HK-2 (cell line): ENCODE data around the gene KRTAP4-6.
A peak's percentile ranks its signal among the peaks of the same experiment; 100 is the strongest.
"Not testable (repeated sequence)": the region's sequence is repeated elsewhere in the genome, so short reads cannot be mapped to it uniquely, and the experiment has no call there.

Experiments used
- DNase-seq: peaks from one replicate; pipeline ENCODE4 v3.0.0-alpha.2; 2018; ENCODE audit not compliant: unreplicated experiment

Gene KRTAP4-6

GRCh38 chr17:41140360-41141131 lies at the start of gene KRTAP4-6:
KRTAP4-6 (minus strand) TSS chr17:41140544; CDS start chr17:41140487, 57 bp downstream.
- DNase-seq, result peak; percentile 30

GRCh38 chr17:41189837-41190318 lies 49.5 kb upstream of the KRTAP4-6 start, which contains the start of gene KRTAP9-1:
KRTAP9-1 (plus strand) TSS chr17:41189887; CDS start chr17:41189887, 0 bp downstream.
- DNase-seq, result not testable (repeated sequence)

GRCh38 chr17:41186872-41187271 lies 46.5 kb upstream of the KRTAP4-6 start:
- DNase-seq, result no peak

GRCh38 chr17:41185001-41185400 lies 44.7 kb upstream of the KRTAP4-6 start:
- no peak for DNase-seq

GRCh38 chr17:41184480-41184961 lies 44.2 kb upstream of the KRTAP4-6 start, which contains the start of gene KRTAP4-1:
KRTAP4-1 (minus strand) TSS chr17:41184911; CDS start chr17:41184854, 57 bp downstream.
- DNase-seq, result no peak

GRCh38 chr17:41178843-41179616 lies 38.7 kb upstream of the KRTAP4-6 start:
- no peak for DNase-seq

GRCh38 chr17:41178341-41178740 lies 38.0 kb upstream of the KRTAP4-6 start:
- DNase-seq, result peak; percentile 6

GRCh38 chr17:41177727-41178271 lies 37.5 kb upstream of the KRTAP4-6 start, which contains the start of gene KRTAP4-2:
KRTAP4-2 (minus strand) TSS chr17:41178221; CDS start chr17:41178164, 57 bp downstream.
- DNase-seq, result no peak

- no peak for DNase-seq
Measured at GRCh38 chr17:41176744-41177387, 36.5 kb upstream of the KRTAP4-6 start.

- DNase-seq, result no peak
Measured at GRCh38 chr17:41171886-41172285, 31.5 kb upstream of the KRTAP4-6 start.

GRCh38 chr17:41168121-41168520 lies 27.8 kb upstream of the KRTAP4-6 start, which contains the start of gene KRTAP4-3:
KRTAP4-3 (minus strand) TSS chr17:41168221; CDS start chr17:41168172, 49 bp downstream.
- no peak for DNase-seq

GRCh38 chr17:41167561-41167960 lies 27.2 kb upstream of the KRTAP4-6 start:
- DNase-seq, result no peak

GRCh38 chr17:41163828-41164227 lies 23.5 kb upstream of the KRTAP4-6 start:
- DNase-seq, result no peak

- no peak for DNase-seq
Measured at GRCh38 chr17:41160648-41161047, 20.3 kb upstream of the KRTAP4-6 start, which contains the start of gene KRTAP4-4. KRTAP4-4 (minus strand) TSS chr17:41160748; CDS start chr17:41160691, 57 bp downstream.

GRCh38 chr17:41160190-41160589 lies 19.8 kb upstream of the KRTAP4-6 start:
- DNase-seq, result not testable (repeated sequence)

- DNase-seq, result no peak
Measured at GRCh38 chr17:41153856-41154255, 13.5 kb upstream of the KRTAP4-6 start.

- DNase-seq, result no peak
Measured at GRCh38 chr17:41151525-41151924, 11.2 kb upstream of the KRTAP4-6 start.

- no peak for DNase-seq
Measured at GRCh38 chr17:41150026-41150425, 9.7 kb upstream of the KRTAP4-6 start.

GRCh38 chr17:41149652-41149985 lies 9.3 kb upstream of the KRTAP4-6 start, which contains the start of gene KRTAP4-5:
KRTAP4-5 (minus strand) TSS chr17:41149825; CDS start chr17:41149767, 58 bp downstream.
- no peak for DNase-seq

GRCh38 chr17:41148971-41149651 lies 8.8 kb upstream of the KRTAP4-6 start:
- DNase-seq, result not testable (repeated sequence)
